Renal cortical epithelial cell (primary cell): ENCODE results near the gene SMARCB1. TPM values are rescaled to one million over a fixed set of nuclear protein-coding genes. Genes with fewer than 3 reads are reported as not detected.

ENCODE experiments used
- DNase-seq: peaks from one replicate; pipeline ENCODE4 v3.0.0-alpha.2; 2011; ENCODE audit warnings: low read depth
- total RNA-seq: library from RNA; depleted of rRNA; stranded (reverse); fragments of >200 nt; gene quantifications from 2 replicates; pipeline ENCODE4 v1.2.3, GENCODE V29; 2014

Gene SMARCB1
- total RNA-seq, result 35.2 and 83.7 TPM in 2 replicates

GRCh38 chr22:23786752-23787599 is at the start of gene SMARCB1:
Gene SMARCB1 (plus strand): TSS chr22:23786966. CDS start chr22:23787170, 204 bp downstream.
- DNase-seq, result peak; percentile 68

GRCh38 chr22:23737696-23738095 is 49.1 kb upstream of the SMARCB1 start:
- DNase-seq, result no peak

GRCh38 chr22:23742505-23743264 is 44.1 kb upstream of the SMARCB1 start:
- DNase-seq, result no peak

GRCh38 chr22:23743303-23743705 is 43.5 kb upstream of the SMARCB1 start:
- no peak for DNase-seq

GRCh38 chr22:23744001-23744400 is 42.8 kb upstream of the SMARCB1 start:
- DNase-seq, result no peak

- no peak for DNase-seq
Measured at GRCh38 chr22:23744485-23744884, 42.3 kb upstream of the SMARCB1 start.

- DNase-seq, result no peak
Measured at GRCh38 chr22:23745791-23746190, 41.0 kb upstream of the SMARCB1 start.

- no peak for DNase-seq
Measured at GRCh38 chr22:23749841-23750301, 36.9 kb upstream of the SMARCB1 start.

- no peak for DNase-seq
Measured at GRCh38 chr22:23750367-23750713, 36.4 kb upstream of the SMARCB1 start.

GRCh38 chr22:23750714-23751440 is 35.9 kb upstream of the SMARCB1 start, which contains the start of gene ZNF70:
Gene ZNF70 (minus strand): TSS chr22:23751112. CDS start chr22:23745140, 5,972 bp downstream.
- peak; percentile 46 for DNase-seq

- DNase-seq, result no peak
Measured at GRCh38 chr22:23751441-23751996, 35.2 kb upstream of the SMARCB1 start.

GRCh38 chr22:23752090-23752691 is 34.6 kb upstream of the SMARCB1 start:
- DNase-seq, result no peak

- no peak for DNase-seq
Measured at GRCh38 chr22:23752750-23753149, 34.0 kb upstream of the SMARCB1 start.

GRCh38 chr22:23753385-23753784 is 33.4 kb upstream of the SMARCB1 start:
- no peak for DNase-seq

GRCh38 chr22:23754220-23754919 is 32.4 kb upstream of the SMARCB1 start, which contains the start of gene VPREB3:
Gene VPREB3 (minus strand): TSS chr22:23754425. CDS start chr22:23754363, 62 bp downstream.
- no peak for DNase-seq

- peak; percentile 18 for DNase-seq
Measured at GRCh38 chr22:23754980-23755636, 31.7 kb upstream of the SMARCB1 start.

- no peak for DNase-seq
Measured at GRCh38 chr22:23755711-23756110, 31.1 kb upstream of the SMARCB1 start.

- DNase-seq, result no peak
Measured at GRCh38 chr22:23756891-23757290, 29.9 kb upstream of the SMARCB1 start.

GRCh38 chr22:23759566-23759965 is 27.2 kb upstream of the SMARCB1 start:
- no peak for DNase-seq

GRCh38 chr22:23760056-23760455 is 26.7 kb upstream of the SMARCB1 start:
- no peak for DNase-seq
